HG02678 (cell line): Measurements from ENCODE around the gene PWWP2B.
"Not testable (repeated sequence)": the region's sequence is repeated elsewhere in the genome, so short reads cannot be mapped to it uniquely, and the experiment has no call there.

Source experiments
- ATAC-seq: cut with Tn5 transposase; IDR thresholded peaks from one replicate; pipeline ENCODE4 v1.9.1; 2021; ENCODE audit warnings: mild to moderate bottlenecking, moderate library complexity; ENCODE audit not compliant: unreplicated experiment

The PWWP2B gene

GRCh38 chr10:132379026-132379425 lies 18.0 kb upstream of the PWWP2B start:
- not testable (repeated sequence) for ATAC-seq

GRCh38 chr10:132380986-132381385 lies 16.0 kb upstream of the PWWP2B start:
- ATAC-seq: not testable (repeated sequence)

DNA sequence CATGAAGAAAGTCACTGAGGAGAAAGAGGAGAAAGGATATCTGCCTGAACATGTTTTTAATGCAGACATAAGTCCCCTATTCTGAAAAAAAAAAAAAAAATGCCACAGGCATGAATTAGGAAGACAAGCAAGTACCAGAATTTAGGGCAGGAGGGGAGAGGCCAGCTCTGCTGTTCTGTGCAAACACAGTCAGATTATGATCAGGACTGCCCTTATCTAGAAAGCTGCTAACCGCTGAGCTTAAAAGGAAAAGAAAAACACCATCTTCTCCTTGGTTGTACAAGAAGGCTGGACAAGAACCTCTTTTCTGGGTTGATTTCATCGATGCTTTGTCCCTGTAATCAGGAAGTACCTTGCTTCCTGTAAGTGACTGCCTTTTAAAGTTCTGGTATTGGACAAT lies 15.3 kb upstream of the PWWP2B start:
- ATAC-seq: no peak

DNA sequence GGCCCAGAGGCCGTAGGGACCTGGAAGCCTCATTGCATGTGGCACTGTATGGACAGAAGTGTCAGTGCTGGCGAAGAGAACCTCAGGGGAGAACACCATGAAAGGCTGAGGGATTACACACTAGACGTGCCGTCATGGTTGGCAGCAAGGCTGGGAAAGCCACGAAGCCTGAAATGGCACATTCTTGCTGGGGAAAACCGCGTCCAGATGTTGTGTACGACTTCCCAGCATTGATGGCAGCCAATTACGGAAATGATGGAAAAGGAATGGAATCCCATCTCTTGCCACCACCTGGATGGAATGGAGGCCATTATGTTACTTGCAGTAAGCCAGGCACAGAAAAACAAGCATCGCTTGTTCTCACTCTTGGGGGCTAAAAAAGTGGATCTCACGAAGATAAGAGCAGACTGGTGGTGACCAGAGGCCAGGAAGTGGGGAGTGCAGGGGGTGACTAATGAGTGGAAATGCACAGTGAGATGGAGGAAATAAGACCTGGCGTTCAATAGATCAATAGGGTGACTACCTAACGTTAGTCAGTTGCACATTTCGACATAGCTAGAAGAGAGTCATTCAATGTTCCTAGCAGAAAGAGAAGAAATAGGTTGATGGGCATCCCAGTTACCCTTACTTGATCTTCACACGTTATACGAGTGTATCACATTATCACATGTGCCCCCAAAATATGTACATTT lies 14.6 kb upstream of the PWWP2B start:
- no peak for ATAC-seq

DNA sequence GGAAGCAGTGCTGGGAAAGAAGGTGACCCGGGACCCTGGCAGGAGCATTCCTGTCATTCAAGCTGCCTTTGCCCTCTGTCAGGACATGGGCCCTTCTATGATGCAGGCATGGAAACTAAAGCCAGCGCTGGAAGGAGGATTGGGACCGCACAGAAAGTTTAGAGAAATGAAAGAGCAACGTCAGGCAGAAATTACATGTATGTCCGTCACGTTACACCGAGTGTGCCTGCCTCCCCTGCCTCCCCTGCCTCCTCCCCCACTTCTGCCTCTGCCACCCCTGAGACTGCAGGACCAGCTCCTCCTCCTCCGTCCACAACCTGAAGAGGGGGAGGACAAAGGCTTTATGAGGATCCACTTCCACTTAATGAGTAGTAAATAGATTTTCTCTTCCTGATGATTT lies 13.9 kb upstream of the PWWP2B start:
- ATAC-seq: no peak

DNA sequence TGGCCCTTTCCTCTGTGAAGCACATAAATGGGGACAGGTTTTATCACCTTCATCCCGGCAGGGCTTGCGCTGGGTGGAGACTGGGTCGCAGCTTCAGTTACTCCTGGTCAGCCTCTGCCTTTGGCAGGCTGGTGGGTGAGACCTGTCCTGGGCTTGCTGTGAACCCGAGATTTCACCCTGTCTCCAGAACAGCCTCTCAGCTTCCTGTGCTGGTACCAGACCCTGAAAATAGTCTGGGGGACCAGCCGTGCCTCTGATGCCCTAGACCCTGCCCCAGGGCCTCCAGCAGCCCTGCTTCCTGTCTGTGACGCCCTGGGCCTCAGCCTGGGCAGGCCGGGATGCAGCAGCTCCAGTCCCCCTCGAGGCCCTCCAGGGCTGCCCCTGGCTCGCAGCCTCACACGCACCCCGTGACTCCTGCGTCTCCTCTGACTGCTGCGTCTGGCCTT lies 13.2 kb upstream of the PWWP2B start:
- ATAC-seq: no peak

DNA sequence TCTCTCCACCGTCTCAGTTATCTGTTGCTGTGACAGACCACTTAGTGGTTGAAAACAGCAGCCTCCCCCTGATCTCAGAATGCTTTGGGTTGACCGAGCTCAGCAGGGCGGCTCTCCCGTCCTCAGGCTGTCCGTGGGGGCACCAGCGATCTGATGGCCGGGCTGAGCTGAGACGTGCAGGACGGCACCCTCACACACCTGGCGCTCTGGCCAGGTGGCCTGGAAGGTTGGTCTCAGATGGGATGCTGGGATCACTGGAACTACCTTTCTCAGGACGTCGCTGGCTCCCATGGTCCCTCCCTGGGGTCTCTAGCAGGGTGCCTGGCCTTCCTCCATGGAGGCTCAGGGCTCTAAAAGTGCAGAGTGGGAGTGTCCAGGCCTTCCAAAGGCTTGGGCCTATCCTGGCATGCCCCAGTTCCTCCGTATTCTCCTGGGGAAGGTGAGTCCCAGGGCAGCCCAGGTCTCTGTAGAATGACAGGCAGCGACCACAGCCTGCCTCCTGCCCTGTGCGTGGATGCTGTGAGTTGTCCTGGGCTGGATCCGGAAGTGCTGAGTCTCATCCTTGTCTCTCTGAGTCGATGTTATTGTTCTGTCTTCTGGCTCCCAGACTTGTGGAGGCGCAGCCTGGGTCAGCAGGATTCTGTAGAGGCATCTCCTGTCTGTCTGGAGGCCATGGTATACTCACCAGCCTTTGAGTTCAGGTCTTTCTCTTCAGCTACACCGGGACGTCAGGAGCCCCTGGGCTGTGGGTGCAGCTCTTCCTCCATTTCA lies 12.2 kb upstream of the PWWP2B start:
- ATAC-seq: no peak

- ATAC-seq: no peak
These were observed 11.7 kb upstream of the PWWP2B start for GRCh38 chr10:132385389-132385667.

- ATAC-seq: no peak
These were observed 11.1 kb upstream of the PWWP2B start for GRCh38 chr10:132385721-132386418.

DNA sequence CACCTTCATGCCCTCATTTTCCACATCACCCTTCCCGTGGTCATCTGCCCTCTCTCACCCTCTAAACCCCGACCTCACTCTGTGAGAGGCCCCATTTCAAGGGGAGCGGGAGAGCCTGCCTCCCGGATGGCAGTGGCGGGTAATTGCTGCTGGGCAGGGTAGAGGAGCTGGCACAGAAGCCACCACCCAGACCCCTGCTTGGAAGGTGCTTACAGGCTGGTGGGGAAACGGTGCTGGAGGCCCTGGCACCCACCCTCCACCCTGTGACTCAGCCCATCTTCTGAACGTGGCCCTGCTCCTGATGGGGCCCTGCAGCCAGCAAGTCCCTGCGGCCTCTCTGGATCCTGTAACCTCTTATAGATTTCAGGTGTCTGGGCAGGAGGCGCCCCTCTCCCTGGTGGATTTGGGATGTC lies 10.6 kb upstream of the PWWP2B start:
- ATAC-seq: no peak

DNA sequence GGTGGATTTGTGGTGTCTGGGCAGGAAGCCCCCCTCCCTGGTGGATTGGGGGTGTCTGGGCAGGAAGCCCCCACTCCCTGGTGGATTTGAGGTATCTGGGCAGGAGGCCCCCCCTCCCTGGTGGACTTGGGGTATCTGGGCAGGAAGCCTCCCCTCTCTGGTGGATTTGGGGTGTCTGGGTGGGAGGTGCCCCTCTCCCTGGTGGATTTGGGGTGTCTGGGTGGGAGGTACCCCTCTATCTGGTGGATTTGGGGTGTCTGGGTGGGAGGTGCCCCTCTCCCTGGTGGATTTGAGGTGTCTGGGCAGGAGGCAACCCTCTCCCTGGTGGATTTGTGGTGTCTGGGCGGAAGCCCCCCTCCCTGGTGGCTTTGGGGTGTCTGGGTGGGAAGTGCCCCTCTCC lies 10.1 kb upstream of the PWWP2B start:
- ATAC-seq: not testable (repeated sequence)

DNA sequence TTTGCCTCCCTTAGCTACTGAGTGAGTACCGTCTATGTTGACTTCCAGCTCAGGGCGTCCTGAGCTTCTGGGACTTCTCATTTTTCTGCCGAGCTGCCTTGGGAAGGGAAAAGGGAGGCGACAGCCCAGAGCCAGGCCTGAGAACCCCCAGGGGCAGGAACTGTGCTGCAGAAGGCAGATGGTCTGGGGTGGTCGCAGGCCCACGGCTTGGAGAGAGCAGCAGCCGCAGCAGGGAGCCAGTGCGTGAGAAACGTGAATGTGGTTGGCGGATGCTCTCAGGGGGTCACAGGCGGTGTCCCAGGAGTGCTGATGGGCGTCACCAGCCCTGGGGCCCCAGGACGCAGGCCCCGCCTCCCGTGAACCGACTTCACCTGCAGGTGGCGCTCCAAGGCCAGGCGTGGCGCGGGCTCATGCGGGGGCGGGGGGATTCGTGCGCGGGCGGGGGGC lies 9.2 kb upstream of the PWWP2B start:
- peak; percentile 58 for ATAC-seq

DNA sequence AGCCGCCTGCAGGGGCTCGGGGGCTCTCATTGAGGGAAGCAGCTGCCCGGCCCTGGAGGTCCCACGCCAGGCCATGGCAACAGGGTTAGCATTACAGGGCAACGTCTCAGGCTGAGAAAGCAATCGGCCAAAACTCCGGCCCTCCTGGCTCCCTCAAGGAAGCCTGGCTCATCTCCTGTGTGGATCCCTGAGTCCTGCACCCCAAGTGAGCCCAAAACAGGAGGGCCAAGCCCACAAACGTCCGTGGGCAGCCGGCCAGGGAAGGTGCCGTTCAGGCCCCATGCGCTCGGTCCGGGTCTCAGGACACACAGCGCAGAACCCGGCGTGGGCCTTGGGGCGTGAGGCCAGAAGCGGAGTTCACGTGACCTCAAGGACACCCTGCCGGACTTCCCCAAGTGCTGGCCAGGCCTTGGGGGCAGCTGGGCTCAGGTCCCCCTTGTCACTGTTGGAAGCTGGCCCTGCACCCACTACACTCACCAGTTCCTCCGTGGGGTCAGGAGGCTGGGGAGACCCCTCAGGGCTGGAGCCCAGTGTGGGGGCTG lies 8.0 kb upstream of the PWWP2B start:
- ATAC-seq: no peak

DNA sequence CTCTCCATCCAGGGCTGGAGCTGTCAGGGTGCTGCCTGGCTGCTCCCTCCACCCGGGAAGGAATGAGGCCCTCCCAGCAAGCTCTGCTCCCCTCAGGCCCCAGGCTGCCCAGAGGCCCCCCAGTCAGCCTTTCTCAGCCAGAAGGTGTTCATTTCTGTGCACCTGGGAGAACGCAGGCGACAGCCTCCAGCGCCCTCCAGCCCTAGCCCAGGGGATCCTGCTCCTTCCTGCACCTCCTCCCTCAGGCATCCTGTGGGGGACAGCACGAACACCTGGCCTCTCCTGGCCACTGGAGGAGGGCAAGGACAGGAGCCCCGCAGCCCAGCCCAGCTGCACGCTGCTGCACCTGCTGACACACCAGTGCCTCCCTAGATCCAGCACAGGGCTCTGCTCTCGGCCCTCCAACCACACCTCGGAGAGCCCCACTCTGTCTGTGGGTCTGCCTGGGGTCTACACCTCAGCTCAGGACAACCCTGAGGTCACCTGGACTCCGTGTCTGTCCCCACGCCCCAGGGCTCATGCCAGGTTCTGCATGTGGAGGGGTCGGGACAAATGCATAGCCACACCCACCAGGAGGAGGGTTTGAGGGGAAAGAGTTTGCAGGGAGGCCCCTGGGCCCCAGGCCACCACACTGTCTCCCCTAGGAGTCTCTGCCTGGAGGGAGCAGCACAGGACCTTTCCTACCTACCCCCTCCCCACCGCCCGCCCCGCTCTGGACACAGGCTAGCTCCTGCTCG lies 7.4 kb upstream of the PWWP2B start:
- ATAC-seq: no peak

- no peak for ATAC-seq
These were observed 6.7 kb upstream of the PWWP2B start for GRCh38 chr10:132390170-132390920.

GRCh38 chr10:132390921-132391675 lies 5.9 kb upstream of the PWWP2B start:
- no peak for ATAC-seq

GRCh38 chr10:132391676-132392020 lies 5.4 kb upstream of the PWWP2B start:
- no peak for ATAC-seq

DNA sequence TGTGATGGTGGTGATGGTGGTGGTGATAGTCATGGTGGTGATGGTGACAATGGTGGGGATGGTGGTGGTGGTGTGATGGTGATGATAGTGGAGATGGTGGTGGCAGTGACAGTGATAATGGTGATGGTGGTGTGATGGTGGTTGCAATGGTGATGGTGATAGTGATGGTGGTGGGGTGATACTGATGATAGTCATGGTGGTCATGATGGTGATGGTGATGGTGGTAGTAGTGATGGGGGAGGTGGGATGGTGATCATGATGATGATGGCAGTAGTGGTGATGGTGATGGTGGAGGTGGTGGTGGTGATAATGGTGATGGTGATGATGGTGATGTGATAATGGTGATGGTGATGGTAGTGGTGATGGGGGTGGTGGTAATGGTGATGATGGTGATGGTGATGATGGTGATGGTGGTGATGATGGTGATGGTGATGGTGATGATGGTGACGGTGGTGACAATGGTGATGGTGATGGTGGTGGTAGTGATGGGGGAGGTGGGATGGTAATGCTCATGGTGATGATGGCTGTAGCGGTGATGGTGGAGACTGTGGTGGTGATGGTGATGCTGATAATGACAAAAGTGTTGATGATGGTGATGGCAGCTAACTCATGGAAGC lies 4.7 kb upstream of the PWWP2B start:
- ATAC-seq: no peak
